Cardiac muscle cell (in vitro differentiated cells and primary cell): ENCODE data around the gene KIAA1755. TPM values are rescaled to one million over a fixed set of nuclear protein-coding genes. Genes with fewer than 3 reads are reported as not detected.

Source experiments
- DNase-seq, 2 donors: peaks; one replicate each; pipeline versions ENCODE4 v3.0.0 to v3.0.0-alpha.2; 2010 to 2017; ENCODE audit warnings: low read depth in 1 of 2, low spot score in 1 of 2
- H3K27ac ChIP-seq: fragments of 200-600 bp; sonication (generic); 2 replicates; pipeline ENCODE4 v1.5.1; 2016
- H3K27me3 ChIP-seq: fragments of 200-600 bp; sonication (generic); 2 replicates; pipeline ENCODE4 v1.6.0; 2016; ENCODE audit warnings: control low read depth
- H3K36me3 ChIP-seq: fragments of 200-600 bp; sonication (generic); 2 replicates; pipeline ENCODE4 v1.5.1; 2016; ENCODE audit warnings: control low read depth
- H3K4me1 ChIP-seq: fragments of 200-600 bp; sonication (generic); 2 replicates; pipeline ENCODE4 v1.8.1; 2017; ENCODE audit warnings: low read depth, mild to moderate bottlenecking, mixed run types
- H3K4me3 ChIP-seq: fragments of 200-600 bp; sonication (generic); 2 replicates; pipeline ENCODE4 v1.5.1; 2016; ENCODE audit warnings: mild to moderate bottlenecking
- H3K9me3 ChIP-seq: fragments of 200-600 bp; sonication (generic); 2 replicates; pipeline ENCODE4 v1.5.1; 2017; ENCODE audit warnings: low read depth, mild to moderate bottlenecking, control low read depth
- polyA plus RNA-seq: library from polyadenylated mRNA; unstranded; fragments of >200 nt; fragmentation: Nextera tagmentation; extraction: Ambion mirVana; gene quantifications from 2 replicates; pipeline ENCODE4 v1.2.1, GENCODE V29; 2016
- total RNA-seq: library from RNA; depleted of rRNA; stranded (reverse); fragments of >200 nt; gene quantifications from 2 replicates; pipeline ENCODE4 v1.2.3, GENCODE V29; 2016
- TF ChIP-seq, protein P1 (sequence below): IDR thresholded peaks from 2 replicates; pipeline ENCODE4 v1.5.1; 2012; ENCODE audit warnings: low read depth, mild to moderate bottlenecking, low read length

KIAA1755 gene
- total and polyA plus RNA-seq, 2 experiments from 2014 or later = not detected

DNA sequence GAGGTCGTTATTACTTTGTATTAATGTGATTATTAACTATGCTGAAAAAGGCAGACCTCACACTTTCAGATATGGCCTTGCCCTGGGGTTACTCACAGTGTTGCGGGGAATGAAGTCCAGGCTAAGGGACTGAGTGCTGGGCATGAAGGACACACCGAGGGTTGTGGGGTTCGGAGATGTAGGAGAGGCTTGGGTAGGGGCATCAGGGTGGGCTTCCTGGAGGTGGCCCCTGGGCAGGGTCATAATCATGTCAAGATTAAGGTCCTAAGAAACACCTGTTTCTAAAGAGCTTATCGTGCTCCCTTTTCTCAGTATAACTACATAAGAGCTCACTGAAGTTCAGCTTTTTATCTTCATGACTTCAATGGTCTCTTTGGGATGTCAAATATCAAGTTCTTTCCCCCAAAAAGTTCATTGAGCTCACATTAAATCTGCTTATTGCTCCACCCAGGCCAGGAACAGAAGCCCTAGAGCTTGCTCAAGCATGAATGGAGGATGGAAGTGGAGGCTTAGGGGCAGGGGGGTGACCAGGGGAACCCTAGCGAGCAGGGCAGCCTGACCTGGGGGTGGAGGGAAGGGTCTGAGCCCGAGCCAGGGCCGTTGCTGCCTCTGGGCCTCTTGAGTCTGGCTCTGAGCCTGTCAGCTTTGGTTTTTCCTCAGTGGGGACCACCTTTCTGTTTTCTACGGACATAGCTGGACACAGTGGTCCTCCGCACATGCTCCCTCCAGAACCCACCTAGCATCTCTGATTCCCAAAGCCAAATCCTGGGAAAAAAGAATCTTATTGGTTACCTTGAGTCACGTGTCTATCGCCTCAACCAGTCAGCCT lies 58.2 kb downstream of the KIAA1755 start:
- no peak overlapping the region for H3K27ac ChIP-seq
- no peaks in the 10 kb centered on the region for H3K9me3 ChIP-seq
- no peaks in the 10 kb centered on the region for H3K36me3 ChIP-seq
- H3K27me3 ChIP-seq = no peaks in the 10 kb centered on the region
- no peak overlapping the region for H3K4me3 ChIP-seq
- DNase-seq = no peak
- TF ChIP-seq, protein P1, sequence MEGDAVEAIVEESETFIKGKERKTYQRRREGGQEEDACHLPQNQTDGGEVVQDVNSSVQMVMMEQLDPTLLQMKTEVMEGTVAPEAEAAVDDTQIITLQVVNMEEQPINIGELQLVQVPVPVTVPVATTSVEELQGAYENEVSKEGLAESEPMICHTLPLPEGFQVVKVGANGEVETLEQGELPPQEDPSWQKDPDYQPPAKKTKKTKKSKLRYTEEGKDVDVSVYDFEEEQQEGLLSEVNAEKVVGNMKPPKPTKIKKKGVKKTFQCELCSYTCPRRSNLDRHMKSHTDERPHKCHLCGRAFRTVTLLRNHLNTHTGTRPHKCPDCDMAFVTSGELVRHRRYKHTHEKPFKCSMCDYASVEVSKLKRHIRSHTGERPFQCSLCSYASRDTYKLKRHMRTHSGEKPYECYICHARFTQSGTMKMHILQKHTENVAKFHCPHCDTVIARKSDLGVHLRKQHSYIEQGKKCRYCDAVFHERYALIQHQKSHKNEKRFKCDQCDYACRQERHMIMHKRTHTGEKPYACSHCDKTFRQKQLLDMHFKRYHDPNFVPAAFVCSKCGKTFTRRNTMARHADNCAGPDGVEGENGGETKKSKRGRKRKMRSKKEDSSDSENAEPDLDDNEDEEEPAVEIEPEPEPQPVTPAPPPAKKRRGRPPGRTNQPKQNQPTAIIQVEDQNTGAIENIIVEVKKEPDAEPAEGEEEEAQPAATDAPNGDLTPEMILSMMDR = no peak
- H3K4me1 ChIP-seq = no peaks in the 10 kb centered on the region

DNA sequence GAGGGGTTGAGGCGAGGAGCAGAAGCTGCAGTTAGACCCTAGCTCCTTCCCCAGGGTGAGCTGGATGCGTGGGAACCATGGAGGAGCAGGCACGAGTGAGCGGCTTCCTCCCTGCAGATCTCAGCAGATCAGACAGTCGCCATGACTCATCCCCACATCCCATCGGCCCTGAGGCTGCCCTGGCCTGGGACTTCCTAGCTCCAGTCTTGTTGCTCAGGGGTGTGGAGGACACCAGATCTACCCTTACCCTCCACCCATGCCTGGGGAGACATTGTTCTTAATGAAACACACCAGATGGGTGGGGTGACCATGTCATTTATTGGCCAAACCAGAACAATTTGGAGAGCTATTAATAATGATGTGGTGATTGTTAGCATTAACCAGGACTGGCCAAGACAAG lies 59.2 kb downstream of the KIAA1755 start:
- H3K27ac ChIP-seq = no peak overlapping the region
- TF ChIP-seq, protein P1 = no peak

DNA sequence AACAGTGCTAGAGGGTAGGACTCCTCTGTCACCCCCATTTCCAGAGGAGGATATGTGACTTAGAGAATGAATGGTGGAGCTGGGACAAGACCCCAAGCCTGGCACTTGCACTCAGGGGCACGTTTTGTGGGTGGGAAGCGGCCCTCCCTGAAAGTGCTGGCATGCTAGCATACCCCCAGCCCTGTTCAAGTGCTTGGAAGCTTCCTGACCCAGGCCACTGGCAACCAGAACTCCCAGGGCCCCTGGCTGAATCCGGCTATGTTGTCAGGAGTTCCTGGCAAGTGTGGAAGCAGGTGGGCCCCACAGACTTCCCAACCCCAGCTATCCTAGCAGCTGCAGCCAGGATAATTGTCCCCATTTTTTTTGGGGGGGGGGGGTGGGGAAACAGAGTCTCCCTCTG lies 59.9 kb downstream of the KIAA1755 start:
- Histone ChIP-seq H3K9me3 (no peaks in the 10 kb centered on the region), H3K4me3 (no peak overlapping the region), H3K27me3 (no peaks in the 10 kb centered on the region), H3K36me3 (no peaks in the 10 kb centered on the region), H3K27ac (no peak overlapping the region), H3K4me1 (no peaks in the 10 kb centered on the region)
- TF ChIP-seq, protein P1 = no peak
- no peak for DNase-seq

More for the DNA sequence above, 59.2 kb downstream of the KIAA1755 start:
- H3K27me3 ChIP-seq = no peaks in the 10 kb centered on the region
- no peaks in the 10 kb centered on the region for H3K9me3 ChIP-seq
- no peaks in the 10 kb centered on the region for H3K4me1 ChIP-seq
- peak in 1 of 2 donors; percentile 69 for DNase-seq
- H3K36me3 ChIP-seq = no peaks in the 10 kb centered on the region
- no peak overlapping the region for H3K4me3 ChIP-seq

DNA sequence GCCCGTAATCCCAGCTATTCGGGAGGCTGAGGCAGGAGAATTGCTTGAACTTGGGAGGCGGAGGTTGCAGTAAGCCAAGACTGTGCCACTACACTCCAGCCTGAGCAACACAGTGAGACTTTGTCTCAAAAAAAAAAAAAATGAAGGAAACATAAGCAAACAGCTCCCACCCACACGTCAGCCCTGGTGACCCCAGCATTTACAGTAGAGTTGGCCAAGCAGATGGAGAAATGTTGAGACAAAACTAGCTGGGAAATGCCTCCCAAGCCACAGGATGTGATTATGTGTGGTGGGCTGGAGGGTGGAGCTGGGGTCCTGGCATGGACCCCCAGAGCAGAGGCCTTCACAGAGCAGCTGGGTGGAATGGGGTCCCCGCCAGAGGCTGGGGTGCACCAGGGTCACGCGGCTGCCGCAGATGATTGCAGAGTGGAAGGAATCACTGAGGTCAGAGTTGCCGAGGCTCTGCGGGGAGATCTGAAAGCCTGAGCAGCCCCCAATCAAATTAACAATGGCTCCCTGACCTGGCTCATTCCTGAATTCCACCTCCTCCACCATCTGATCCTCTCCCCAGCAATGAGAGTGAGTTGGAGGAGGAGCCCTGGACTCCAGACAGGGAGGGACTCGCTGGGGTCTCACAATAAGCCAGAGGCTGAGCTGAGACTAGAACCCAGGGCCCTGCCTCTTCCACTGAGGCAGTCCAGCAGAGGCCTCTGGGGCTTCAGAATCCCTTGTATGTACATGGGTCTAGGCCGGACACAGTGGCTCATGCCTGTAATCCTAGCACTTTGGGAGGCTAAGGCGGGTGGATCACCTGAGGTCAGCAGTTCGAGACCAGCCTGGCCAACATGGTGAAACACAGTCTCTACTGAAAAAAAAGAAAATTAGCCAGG lies 60.8 kb downstream of the KIAA1755 start:
- DNase-seq = peak in 1 of 2 donors; percentile 41

GRCh38 chr20:38198238-38198861 lies 62.2 kb downstream of the KIAA1755 start:
- no peak overlapping the region for H3K4me3 ChIP-seq
- no peak for DNase-seq
- no peaks in the 10 kb centered on the region for H3K4me1 ChIP-seq
- H3K27me3 ChIP-seq = no peaks in the 10 kb centered on the region
- no peak overlapping the region for H3K27ac ChIP-seq
- H3K9me3 ChIP-seq = no peaks in the 10 kb centered on the region
- TF ChIP-seq, protein P1 = no peak
- H3K36me3 ChIP-seq = no peaks in the 10 kb centered on the region

More for the DNA sequence above, 60.8 kb downstream of the KIAA1755 start:
- no peak overlapping the region for H3K4me3 ChIP-seq
- TF ChIP-seq, protein P1 = no peak
- no peak overlapping the region for H3K27ac ChIP-seq
- H3K36me3 ChIP-seq = no peaks in the 10 kb centered on the region
- H3K9me3 ChIP-seq = no peaks in the 10 kb centered on the region
- H3K27me3 ChIP-seq = no peaks in the 10 kb centered on the region
- no peaks in the 10 kb centered on the region for H3K4me1 ChIP-seq
